ENCODE data around the gene DPP4.

- no peak for TF ChIP-seq POLR2A (IDR thresholded peaks at IDR 0.05)
- no peak for TF ChIP-seq CTCF (IDR thresholded peaks at IDR 0.05)
Observed at GRCh38 chr2:161964160-161964559, 109.9 kb downstream of the DPP4 start.
